HepG2 (cell line): Measurements from ENCODE around the gene CHST6. TPM values are rescaled to one million over a fixed set of nuclear protein-coding genes. Genes with fewer than 3 reads are reported as not detected.

ENCODE experiments used
- ATAC-seq: fragments of 200-7000 bp; cut with Tn5 transposase; 3 replicates; pipeline ENCODE4 v1.9.1; 2020; ENCODE audit warnings: mild to moderate bottlenecking, moderate library complexity
- BruUV-seq: library from RNA; stranded (reverse); fragments of 400-500 nt; replicated peaks from 2 replicates; lab custom pipeline; 2021; lab: Mats Ljungman, UMichigan
- CTCF ChIA-PET: fragments of 300-600 bp; formaldehyde crosslinking; extraction: SDS; loops from one replicate; lab custom pipeline; 2021; ENCODE audit warnings: low total read pairs, inconsistent platforms, low intra/inter-chr PET ratio; lab: Yijun Ruan, JAX
- POLR2A ChIA-PET: fragments of 350-600 bp; sonication (Branson Sonifier 250); formaldehyde crosslinking; loops from one replicate; lab custom pipeline; 2020; ENCODE audit warnings: antibody characterized with exemption, inconsistent platforms; lab: Yijun Ruan, JAX
- DNase-seq: peaks from one replicate; pipeline ENCODE4 v3.0.0-alpha.2; 2015; ENCODE audit warnings: low spot score
- FAIRE-seq: peaks from 3 replicates; lab custom pipeline; 2011; peaks lifted over from hg19 to GRCh38; lab: Jason Lieb, UNC
- H2AFZ ChIP-seq: one replicate; pipeline ENCODE4 v1.6.1; 2011; ENCODE audit warnings: low read length, inconsistent platforms
- H3K27ac ChIP-seq: fragments of 300-600 bp; 3 replicates; pipeline ENCODE4 v1.8.0; 2011; ENCODE audit warnings: mixed run types, mild to moderate bottlenecking, mixed read lengths, low read length, inconsistent platforms; ENCODE audit not compliant: insufficient read depth; ENCODE audit errors: extremely low read length
- H3K27me3 ChIP-seq, 2 experiments: fragments of 200-600 bp in 1 of 2; 2 replicates in 1 of 2; 3 replicates in 1 of 2; pipeline versions ENCODE4 v1.6.0 to v1.8.0; 2011; ENCODE audit warnings: low read length in 2 of 2, mild to moderate bottlenecking in 2 of 2, moderate library complexity in 2 of 2, inconsistent platforms in 1 of 2; ENCODE audit not compliant: insufficient read depth in 2 of 2, control insufficient read depth in 1 of 2
- H3K36me3 ChIP-seq, 2 experiments: fragments of 200-600 bp in 1 of 2; replicated peaks in 1 of 2; 2 replicates in 1 of 2; 3 replicates in 1 of 2; pipeline versions ENCODE4 v1.5.1 to v1.8.0; 2011; ENCODE audit warnings: low read length in 2 of 2, inconsistent platforms in 1 of 2; ENCODE audit not compliant: insufficient read depth in 2 of 2, control insufficient read depth in 1 of 2
- H3K4me1 ChIP-seq: 2 replicates; pipeline ENCODE4 v1.5.1; 2012; ENCODE audit warnings: low read length, inconsistent platforms; ENCODE audit not compliant: insufficient read depth
- H3K4me2 ChIP-seq: 2 replicates; pipeline ENCODE4 v1.6.0; 2011; ENCODE audit warnings: low read depth, low read length, inconsistent platforms
- H3K4me3 ChIP-seq, 3 experiments: fragments of 200-600 bp in 1 of 3; sonication (generic), shearing (Covaris generic) in 1 of 3; replicated peaks in 1 of 3; 2 replicates each; pipeline ENCODE4 v1.5.1; 2011 to 2016; ENCODE audit warnings: low read length in 3 of 3, inconsistent platforms in 2 of 3, low read depth in 2 of 3, mild to moderate bottlenecking in 2 of 3, control low read depth in 1 of 3, mixed read lengths in 1 of 3; ENCODE audit not compliant: insufficient read depth in 1 of 3
- H3K79me2 ChIP-seq: one replicate; pipeline ENCODE4 v1.6.1; 2011; ENCODE audit warnings: low read length, inconsistent platforms; ENCODE audit not compliant: insufficient read depth
- H3K9ac ChIP-seq: 2 replicates; pipeline ENCODE4 v1.6.0; 2011; ENCODE audit warnings: mild to moderate bottlenecking, low read depth, low read length, inconsistent platforms; ENCODE audit not compliant: insufficient read depth
- H3K9me3 ChIP-seq: 2 replicates; pipeline ENCODE4 v1.5.1; 2012; ENCODE audit warnings: mild to moderate bottlenecking, low read length
- H4K20me1 ChIP-seq: 2 replicates; pipeline ENCODE4 v1.6.0; 2011; ENCODE audit warnings: inconsistent platforms, mild to moderate bottlenecking, low read length, moderate library complexity; ENCODE audit not compliant: insufficient read depth
- FOXK1 ChIP-seq: sonication (generic); formaldehyde crosslinking; IDR thresholded peaks from 2 replicates; pipeline ENCODE4 v1.4.0; 2020; ENCODE audit warnings: low read depth, missing genetic modification reagents, borderline replicate concordance
- KLF11 ChIP-seq: IDR thresholded peaks from 2 replicates; pipeline ENCODE4 v1.6.1; 2016; ENCODE audit warnings: missing compliant biosample characterization
- MAFF ChIP-seq: IDR thresholded peaks from 2 replicates; pipeline ENCODE4 v1.6.1; 2011; ENCODE audit warnings: low read depth, low read length, improper control_type of control experiment
- SPEN ChIP-seq: sonication (generic); formaldehyde crosslinking; IDR thresholded peaks from 2 replicates; pipeline ENCODE4 v1.5.1; 2020; ENCODE audit warnings: low read depth, mild to moderate bottlenecking, missing genetic modification reagents
- WGBS: methylation state at CpG from one replicate; pipeline ENCODE4 v1.1.6; 2017; ENCODE audit warnings: low lambda C conversion rate; 5-methylcytosine and 5-hydroxymethylcytosine counted together
- in situ Hi-C: cut with HindIII; loops from 2 replicates; pipeline ENCODE4 v1.10.0; 2017; ENCODE audit warnings: low pct_unique_long_range_greater_than_20kb; ENCODE audit not compliant: extremely low pct_ligation_motif_present
- intact Hi-C: fragments of 100-400 bp; cut with micrococcal nuclease; formaldehyde crosslinking; loops from one replicate; pipeline ENCODE4 v1.10.0; 2022; ENCODE audit not compliant: unreplicated experiment
- polyA plus RNA-seq, 8 experiments: library from polyadenylated mRNA; depleted of rRNA in 3 of 8; stranded (reverse) in 7 of 8; unstranded in 1 of 8; fragments of >200 nt; fragmentation: Illumina TruSeq in 4 of 8; extraction: Trizol in 4 of 8; gene quantifications; 2 replicates each; pipeline versions ENCODE4 v1.2.1 to v1.2.3, GENCODE V29; 2011 to 2016; ENCODE audit warnings: low read depth in 4 of 8, missing spikeins in 1 of 8, mixed read lengths in 1 of 8; ENCODE audit not compliant: insufficient read depth in 1 of 8
- total RNA-seq, 5 experiments: library from RNA; depleted of rRNA; stranded (reverse); fragments of >200 nt; fragmentation: Illumina TruSeq; extraction: Trizol; gene quantifications; 2 replicates each; pipeline ENCODE4 v1.2.3, GENCODE V29; 2016; ENCODE audit warnings: low read depth in 1 of 5
- TF ChIP-seq, protein P1 (sequence below): sonication (generic); formaldehyde crosslinking; IDR thresholded peaks from 2 replicates; pipeline ENCODE4 v1.4.0; 2020; ENCODE audit warnings: low read depth, mild to moderate bottlenecking, missing genetic modification reagents
- TF ChIP-seq, protein P2 (sequence below): sonication (generic); formaldehyde crosslinking; IDR thresholded peaks from 2 replicates; pipeline ENCODE4 v1.5.0; 2020; ENCODE audit warnings: mild to moderate bottlenecking, low read depth, missing genetic modification reagents, borderline replicate concordance

Gene CHST6
- total and polyA plus RNA-seq, 2 of the 13 experiments (the other 11 are each of a cell fraction or from before 2014, with no cell fraction given): 0.18 to 0.91 TPM

DNA sequence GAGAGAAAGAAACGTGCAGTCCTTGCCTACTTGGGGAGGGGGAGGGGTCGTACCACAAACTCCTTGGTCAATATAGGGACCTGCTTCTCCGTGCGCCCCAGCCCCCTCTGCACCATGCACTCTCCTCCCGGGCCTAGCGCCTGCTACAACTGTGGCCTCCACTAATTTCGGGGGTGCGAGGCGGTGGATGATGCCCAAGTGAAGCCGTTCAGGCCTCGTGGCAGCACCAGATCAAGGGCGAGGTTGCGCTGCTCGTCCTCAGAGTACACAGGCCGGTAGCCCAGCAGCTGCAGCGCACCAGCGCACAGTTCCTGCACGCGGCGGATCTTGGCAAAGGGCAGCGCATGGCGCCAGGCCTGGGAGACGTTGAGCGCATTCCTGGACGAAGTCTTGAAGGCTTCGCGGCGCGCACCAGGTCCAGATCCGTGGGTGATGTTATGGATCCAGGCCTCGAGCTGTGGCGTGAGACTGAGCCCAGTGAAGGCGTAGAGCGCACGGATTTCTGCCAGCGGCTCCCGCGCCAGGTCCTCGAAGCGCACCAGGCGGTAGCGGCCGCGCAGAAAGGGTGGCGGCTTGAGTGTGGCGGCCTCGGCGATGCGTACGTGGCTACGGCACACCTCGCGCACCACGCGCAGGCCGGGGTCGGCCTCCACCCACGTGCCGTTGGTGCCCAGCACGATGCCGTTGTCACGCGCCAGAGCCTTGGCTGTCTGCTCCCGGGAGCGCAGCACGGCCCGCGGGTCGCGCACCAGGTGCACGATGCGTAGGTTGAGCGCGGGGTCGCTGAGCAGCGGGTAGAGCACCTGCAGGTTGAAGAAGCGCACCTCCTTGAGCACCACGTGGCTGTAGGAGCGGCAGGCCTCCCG is 16.5 kb downstream of the CHST6 start:
- CTCF ChIA-PET: no interaction called here
- ATAC-seq (no peak), FAIRE-seq (no peak)
- BruUV-seq: no TSS peak
- no peak overlapping the region for H2AFZ ChIP-seq
- no peaks in the 10 kb centered on the region for H3K9me3 ChIP-seq
- TF ChIP-seq MAFF (no peak), KLF11 (CRISPR knock-in tag) (no peak), FOXK1 (no peak), SPEN (CRISPR knock-in tag) (no peak)
- TF ChIP-seq, protein P1, sequence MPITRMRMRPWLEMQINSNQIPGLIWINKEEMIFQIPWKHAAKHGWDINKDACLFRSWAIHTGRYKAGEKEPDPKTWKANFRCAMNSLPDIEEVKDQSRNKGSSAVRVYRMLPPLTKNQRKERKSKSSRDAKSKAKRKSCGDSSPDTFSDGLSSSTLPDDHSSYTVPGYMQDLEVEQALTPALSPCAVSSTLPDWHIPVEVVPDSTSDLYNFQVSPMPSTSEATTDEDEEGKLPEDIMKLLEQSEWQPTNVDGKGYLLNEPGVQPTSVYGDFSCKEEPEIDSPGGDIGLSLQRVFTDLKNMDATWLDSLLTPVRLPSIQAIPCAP: no peak
- TF ChIP-seq, protein P2, sequence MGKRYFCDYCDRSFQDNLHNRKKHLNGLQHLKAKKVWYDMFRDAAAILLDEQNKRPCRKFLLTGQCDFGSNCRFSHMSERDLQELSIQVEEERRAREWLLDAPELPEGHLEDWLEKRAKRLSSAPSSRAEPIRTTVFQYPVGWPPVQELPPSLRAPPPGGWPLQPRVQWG (CRISPR knock-in tag): no peak
- TF ChIP-seq, all 625 proteins: peak for 0
- in situ Hi-C loops (no loop called here), intact Hi-C loops (no loop called here)
- Histone ChIP-seq H3K79me2 (no peaks in the 10 kb centered on the region), H3K27ac (no peak overlapping the region), H4K20me1 (no peaks in the 10 kb centered on the region), H3K9ac (no peak overlapping the region), H3K27me3 (peaks cover 0 to 3% of the 10 kb centered on the region in 2 experiments; a peak in 2 of 5 replicates), H3K36me3 (no peaks in the 10 kb centered on the region), H3K4me1 (no peaks in the 10 kb centered on the region), H3K4me3 (no peak overlapping the region), H3K4me2 (no peak overlapping the region)
- WGBS: 87% methylated on average over 72 of the region's 80 CpGs
- POLR2A ChIA-PET: no interaction called here
- DNase-seq: no peak
